ENCODE data around the gene MNAT1.

GRCh38 chr14:60986500-60986899 is 251.9 kb downstream of the MNAT1 start:
- TF ChIP-seq POLR2A (IDR thresholded peaks at IDR 0.05; ENCODE audit: low read depth, low read length) (no peak), POLR2AphosphoS5 (IDR thresholded peaks at IDR 0.05; ENCODE audit: low read depth, low read length) (no peak), TAF1 (IDR thresholded peaks at IDR 0.05; ENCODE audit: borderline replicate concordance, low read depth, low read length) (no peak)
